SK-N-SH (cell line): ENCODE data around the gene ZC3H12C. TPM values are rescaled to one million over a fixed set of nuclear protein-coding genes. Genes with fewer than 3 reads are reported as not detected.
A peak's percentile ranks its signal among the peaks of the same experiment; 100 is the strongest.

Source experiments
- CTCF ChIA-PET: fragments of 300-600, 350-600 bp; formaldehyde crosslinking; extraction: SDS; loops from one replicate; lab custom pipeline; 2021; lab: Yijun Ruan, JAX
- POLR2A ChIA-PET: fragments of 350-600 bp; sonication (Branson Sonifier 250); formaldehyde crosslinking; extraction: SDS; loops from one replicate; lab custom pipeline; 2020; ENCODE audit warnings: antibody characterized with exemption, inconsistent platforms; lab: Yijun Ruan, JAX
- DNase-seq: peaks from one replicate; pipeline ENCODE4 v3.0.0; 2012
- H2AFZ ChIP-seq: fragments of 200-600 bp; sonication (generic); 2 replicates; pipeline ENCODE4 v1.8.1; 2016; ENCODE audit warnings: antibody characterized with exemption, mild to moderate bottlenecking, low read depth
- H3F3A ChIP-seq: fragments of 200-600 bp; sonication (generic); replicated peaks from 2 replicates; pipeline ENCODE3; 2016; ENCODE audit warnings: antibody characterized with exemption, mild to moderate bottlenecking; ENCODE audit not compliant: insufficient read depth
- H3K27ac ChIP-seq, 2 experiments: fragments of 200-500 bp in 1 of 2; fragments of 200-600 bp in 1 of 2; sonication (Bioruptor generic) in 1 of 2; sonication (generic), shearing (Covaris generic) in 1 of 2; 2 replicates each; pipeline versions ENCODE4 v1.5.1 to v1.6.1; 2014 to 2016; ENCODE audit warnings: low read depth in 2 of 2, inconsistent platforms in 1 of 2, low read length in 1 of 2, mild to moderate bottlenecking in 1 of 2, mixed read lengths in 1 of 2
- H3K27me3 ChIP-seq: fragments of 200-600 bp; sonication (generic), shearing (Covaris generic); 2 replicates; pipeline ENCODE4 v1.6.1; 2016; ENCODE audit warnings: mixed run types; ENCODE audit not compliant: insufficient read depth
- H3K36me3 ChIP-seq, 2 experiments: fragments of 200-500 bp in 1 of 2; fragments of 200-600 bp in 1 of 2; sonication (Bioruptor generic) in 1 of 2; sonication (generic) in 1 of 2; replicated peaks in 1 of 2; 2 replicates each; pipeline versions ENCODE3 to v1.5.1; 2014 to 2016; ENCODE audit warnings: low read length in 1 of 2, mild to moderate bottlenecking in 1 of 2; ENCODE audit not compliant: insufficient read depth in 2 of 2, control insufficient read depth in 1 of 2
- H3K4me1 ChIP-seq, 2 experiments: fragments of 200-500 bp in 1 of 2; fragments of 200-600 bp in 1 of 2; sonication (Bioruptor generic) in 1 of 2; sonication (generic), shearing (Covaris generic) in 1 of 2; 2 replicates each; pipeline versions ENCODE4 v1.5.1 to v1.6.1; 2014 to 2016; ENCODE audit warnings: low read depth in 1 of 2, low read length in 1 of 2, mixed run types in 1 of 2; ENCODE audit not compliant: insufficient read depth in 2 of 2, control insufficient read depth in 1 of 2
- H3K4me2 ChIP-seq: fragments of 200-600 bp; sonication (generic), shearing (Covaris generic); 2 replicates; pipeline ENCODE4 v1.6.1; 2017; ENCODE audit warnings: mixed run types
- H3K4me3 ChIP-seq, 2 experiments: fragments of 200-500 bp in 1 of 2; fragments of 200-600 bp in 1 of 2; sonication (Bioruptor generic) in 1 of 2; sonication (generic), shearing (Covaris generic) in 1 of 2; 2 replicates each; pipeline versions ENCODE4 v1.5.1 to v1.8.1; 2014 to 2016; ENCODE audit warnings: low read depth in 2 of 2, inconsistent platforms in 1 of 2, low read length in 1 of 2, mild to moderate bottlenecking in 1 of 2, mixed read lengths in 1 of 2, moderate library complexity in 1 of 2
- H3K79me2 ChIP-seq: fragments of 200-600 bp; sonication (generic); 2 replicates; pipeline ENCODE4 v1.8.1; 2017; ENCODE audit warnings: mild to moderate bottlenecking; ENCODE audit not compliant: insufficient read depth
- H3K9ac ChIP-seq: fragments of 200-600 bp; sonication (generic); 2 replicates; pipeline ENCODE4 v1.6.1; 2017; ENCODE audit warnings: mixed run types
- H3K9me2 ChIP-seq: fragments of 200-600 bp; sonication (generic); 2 replicates; pipeline ENCODE4 v1.6.1; 2017; ENCODE audit warnings: mixed run types
- H3K9me3 ChIP-seq: fragments of 200-600 bp; sonication (generic); 2 replicates; pipeline ENCODE4 v1.6.1; 2017; ENCODE audit warnings: mixed run types, mild to moderate bottlenecking, moderate library complexity
- H4K20me1 ChIP-seq: fragments of 200-600 bp; sonication (generic); 2 replicates; pipeline ENCODE4 v1.6.1; 2017; ENCODE audit warnings: mild to moderate bottlenecking, mixed run types; ENCODE audit not compliant: insufficient read depth
- CHD2 ChIP-seq: fragments of 150-350 bp; IDR thresholded peaks from 2 replicates; pipeline ENCODE4 v1.6.1; 2018; ENCODE audit warnings: low read length; ENCODE audit not compliant: partially characterized antibody
- EP300 ChIP-seq, 2 experiments: IDR thresholded peaks; 2 replicates each; pipeline versions ENCODE4 v1.4.0 to v1.6.1; 2012; ENCODE audit warnings: borderline replicate concordance in 1 of 2, low read depth in 1 of 2, low read length in 1 of 2
- EZH2phosphoT487 ChIP-seq: fragments of 200-600 bp; sonication (generic); IDR thresholded peaks from 2 replicates; pipeline ENCODE4 v1.6.1; 2017; ENCODE audit warnings: low read depth, mixed run types, mild to moderate bottlenecking, antibody characterized with exemption, moderate library complexity, borderline replicate concordance
- FOSL2 ChIP-seq: IDR thresholded peaks from 2 replicates; pipeline ENCODE4 v1.4.0; 2012; ENCODE audit warnings: low read depth, mild to moderate bottlenecking, moderate library complexity, borderline replicate concordance
- MXI1 ChIP-seq: IDR thresholded peaks from 2 replicates; pipeline ENCODE4 v1.6.1; 2012; ENCODE audit warnings: mild to moderate bottlenecking, low read depth, low read length, improper control_type of control experiment
- NFIC ChIP-seq: IDR thresholded peaks from 2 replicates; pipeline ENCODE4 v1.4.0; 2012; ENCODE audit warnings: borderline replicate concordance
- POLR2AphosphoS5 ChIP-seq: IDR thresholded peaks from 2 replicates; pipeline ENCODE4 v1.6.1; 2012; ENCODE audit warnings: low read depth, low read length
- RAD21 ChIP-seq: IDR thresholded peaks from 2 replicates; pipeline ENCODE4 v1.6.1; 2012; ENCODE audit warnings: mild to moderate bottlenecking, low read length
- RXRA ChIP-seq: IDR thresholded peaks from 2 replicates; pipeline ENCODE4 v1.4.0; 2012; ENCODE audit warnings: low read depth, mild to moderate bottlenecking, borderline replicate concordance
- SIN3A ChIP-seq: IDR thresholded peaks from 2 replicates; pipeline ENCODE4 v1.6.1; 2012; ENCODE audit warnings: low read depth, mild to moderate bottlenecking, low read length, moderate library complexity, borderline replicate concordance
- SMC3 ChIP-seq: IDR thresholded peaks from 2 replicates; pipeline ENCODE4 v1.6.1; 2012; ENCODE audit warnings: low read depth, low read length, improper control_type of control experiment
- TAF1 ChIP-seq: IDR thresholded peaks from 2 replicates; pipeline ENCODE4 v1.6.1; 2012; ENCODE audit warnings: low read depth, mild to moderate bottlenecking, low read length, moderate library complexity, borderline replicate concordance
- WGBS: methylation state at CpG from one replicate; pipeline ENCODE4 v1.1.6; 2017; ENCODE audit warnings: low lambda C conversion rate; 5-methylcytosine and 5-hydroxymethylcytosine counted together
- polyA plus RNA-seq, 3 experiments: library from polyadenylated mRNA; depleted of rRNA; stranded (reverse); fragments of >200 nt; gene quantifications; 2 replicates each; pipeline ENCODE4 v1.2.3, GENCODE V29; 2012
- TF ChIP-seq, protein P1 (sequence below): fragments of 200-600 bp; sonication (generic); IDR thresholded peaks from 2 replicates; pipeline ENCODE4 v1.6.1; 2017; ENCODE audit warnings: antibody characterized with exemption, mild to moderate bottlenecking, moderate library complexity
- TF ChIP-seq, protein P2 (sequence below): IDR thresholded peaks from 2 replicates; pipeline ENCODE4 v1.6.1; 2012; ENCODE audit warnings: mild to moderate bottlenecking, low read depth, low read length, moderate library complexity

The ZC3H12C gene
- polyA plus RNA-seq (2012; rRNA removed) = 2.8 and 3.9 TPM in 2 replicates
- 2.6 and 3.0 TPM in 2 replicates for polyA plus RNA-seq (2012; cell fraction: cytosol; rRNA removed)
- 3.9 and 5.8 TPM in 2 replicates for polyA plus RNA-seq (2012; cell fraction: nucleus; rRNA removed)

DNA sequence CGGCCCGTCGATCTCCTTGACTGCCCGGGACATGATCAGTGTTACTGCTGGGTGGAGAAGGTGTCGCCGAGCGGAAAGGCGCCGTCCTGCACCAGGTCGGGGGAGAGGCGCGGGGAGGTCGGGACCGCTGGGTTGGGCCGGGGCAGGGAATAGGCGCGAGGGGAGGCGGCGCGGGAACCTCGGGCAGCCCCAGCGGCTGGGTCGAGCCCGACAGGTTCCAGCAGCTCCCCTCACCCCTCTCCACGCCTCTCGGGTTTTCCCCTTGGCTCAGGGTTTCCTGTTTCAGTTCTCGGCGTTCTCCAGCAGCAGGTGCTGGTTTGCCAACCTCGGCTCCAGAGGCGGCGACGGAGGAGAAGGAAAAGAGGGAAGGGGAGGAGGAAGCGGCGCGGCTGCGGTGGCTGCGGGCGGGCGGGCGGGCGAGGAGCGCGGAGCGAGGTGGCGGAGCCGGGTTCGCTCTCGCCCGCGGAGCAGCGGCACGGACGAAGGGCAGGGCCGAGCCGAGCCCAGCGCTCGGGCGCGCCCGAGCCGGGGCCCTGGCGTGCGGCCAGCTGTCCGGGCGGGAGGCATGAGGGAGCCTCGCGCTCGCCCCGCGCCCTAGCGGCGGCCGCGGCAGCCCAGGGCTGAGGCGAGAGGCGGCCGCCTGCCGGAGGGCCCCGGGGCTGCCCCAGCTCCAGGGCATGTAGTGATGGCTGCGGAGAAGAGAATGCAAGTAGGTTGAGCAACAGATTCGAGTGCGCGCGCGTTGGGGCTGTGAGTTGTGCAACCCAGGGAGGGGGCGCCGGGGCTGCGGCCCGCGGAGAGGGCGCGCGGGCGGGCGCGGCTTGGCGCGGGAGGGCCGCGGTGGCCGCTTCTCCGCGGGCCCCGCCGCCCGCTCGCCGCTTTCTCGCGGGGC, at the start of gene ZC3H12C:
Gene ZC3H12C (plus strand): TSS at position 878 of the 892 bp plus-strand sequence. CDS start 20 bp downstream, outside the sequence.
- H3K9me2 ChIP-seq = no peaks in the 10 kb centered on the region
- WGBS = 1% methylated on average over 56 of the region's 110 CpGs
- peaks cover 5 to 9% of the 10 kb centered on the region in 2 experiments; a peak in 3 of 4 replicates for H3K4me1 ChIP-seq
- H3K27ac ChIP-seq = peak within 1 kb of the TSS; percentile 83 to 89
- H3K27me3 ChIP-seq = no peaks in the 10 kb centered on the region
- H3F3A ChIP-seq = peaks cover 12% of the 10 kb centered on the region
- H2AFZ ChIP-seq = peak within 1 kb of the TSS; percentile 95
- peak; percentile 90 for DNase-seq
- peak within 1 kb of the TSS; percentile 87 for H3K9ac ChIP-seq
- CTCF ChIA-PET = interaction anchor here (0.6 to 2.6 kb wide), 20 partner anchors 11 to 342 kb away, joined by 3 to 13 read pairs (median 4); partner anchors contain the start of gene FDX1
- H3K4me2 ChIP-seq = peak within 1 kb of the TSS; percentile 82
- no peaks in the 10 kb centered on the region for H3K36me3 ChIP-seq
- no peaks in the 10 kb centered on the region for H4K20me1 ChIP-seq
- POLR2A ChIA-PET = interaction anchor here (0.6 to 1.4 kb wide), 4 partner anchors 38 to 245 kb away, joined by 3 to 6 read pairs (median 3); partner anchors contain the start of gene RDX
- H3K9me3 ChIP-seq = no peaks in the 10 kb centered on the region
- H3K79me2 ChIP-seq = peaks cover 42% of the 10 kb centered on the region
- H3K4me3 ChIP-seq = peak within 1 kb of the TSS; percentile 78 to 79
- TF ChIP-seq EP300 (IDR thresholded peaks at IDR 0.05; ENCODE audit: borderline replicate concordance in 1 of 2, low read depth in 1 of 2, low read length in 1 of 2) (no peak), RAD21 (peak; percentile 42), NFIC (peak; percentile 54; the same call in 1 of the 2 replicates), SMC3 (peak; percentile 24), TAF1 (peak; percentile 86), POLR2AphosphoS5 (peak; percentile 46; the same call in 1 of the 2 replicates), CHD2 (peak; percentile 39), MXI1 (0 out of 2 replicates have a peak, but pooled peaks have one; percentile 28), FOSL2 (no peak)
- TF ChIP-seq, protein P1, sequence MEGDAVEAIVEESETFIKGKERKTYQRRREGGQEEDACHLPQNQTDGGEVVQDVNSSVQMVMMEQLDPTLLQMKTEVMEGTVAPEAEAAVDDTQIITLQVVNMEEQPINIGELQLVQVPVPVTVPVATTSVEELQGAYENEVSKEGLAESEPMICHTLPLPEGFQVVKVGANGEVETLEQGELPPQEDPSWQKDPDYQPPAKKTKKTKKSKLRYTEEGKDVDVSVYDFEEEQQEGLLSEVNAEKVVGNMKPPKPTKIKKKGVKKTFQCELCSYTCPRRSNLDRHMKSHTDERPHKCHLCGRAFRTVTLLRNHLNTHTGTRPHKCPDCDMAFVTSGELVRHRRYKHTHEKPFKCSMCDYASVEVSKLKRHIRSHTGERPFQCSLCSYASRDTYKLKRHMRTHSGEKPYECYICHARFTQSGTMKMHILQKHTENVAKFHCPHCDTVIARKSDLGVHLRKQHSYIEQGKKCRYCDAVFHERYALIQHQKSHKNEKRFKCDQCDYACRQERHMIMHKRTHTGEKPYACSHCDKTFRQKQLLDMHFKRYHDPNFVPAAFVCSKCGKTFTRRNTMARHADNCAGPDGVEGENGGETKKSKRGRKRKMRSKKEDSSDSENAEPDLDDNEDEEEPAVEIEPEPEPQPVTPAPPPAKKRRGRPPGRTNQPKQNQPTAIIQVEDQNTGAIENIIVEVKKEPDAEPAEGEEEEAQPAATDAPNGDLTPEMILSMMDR = peak; percentile 45
- TF ChIP-seq, all 33 proteins: peak for 8

DNA sequence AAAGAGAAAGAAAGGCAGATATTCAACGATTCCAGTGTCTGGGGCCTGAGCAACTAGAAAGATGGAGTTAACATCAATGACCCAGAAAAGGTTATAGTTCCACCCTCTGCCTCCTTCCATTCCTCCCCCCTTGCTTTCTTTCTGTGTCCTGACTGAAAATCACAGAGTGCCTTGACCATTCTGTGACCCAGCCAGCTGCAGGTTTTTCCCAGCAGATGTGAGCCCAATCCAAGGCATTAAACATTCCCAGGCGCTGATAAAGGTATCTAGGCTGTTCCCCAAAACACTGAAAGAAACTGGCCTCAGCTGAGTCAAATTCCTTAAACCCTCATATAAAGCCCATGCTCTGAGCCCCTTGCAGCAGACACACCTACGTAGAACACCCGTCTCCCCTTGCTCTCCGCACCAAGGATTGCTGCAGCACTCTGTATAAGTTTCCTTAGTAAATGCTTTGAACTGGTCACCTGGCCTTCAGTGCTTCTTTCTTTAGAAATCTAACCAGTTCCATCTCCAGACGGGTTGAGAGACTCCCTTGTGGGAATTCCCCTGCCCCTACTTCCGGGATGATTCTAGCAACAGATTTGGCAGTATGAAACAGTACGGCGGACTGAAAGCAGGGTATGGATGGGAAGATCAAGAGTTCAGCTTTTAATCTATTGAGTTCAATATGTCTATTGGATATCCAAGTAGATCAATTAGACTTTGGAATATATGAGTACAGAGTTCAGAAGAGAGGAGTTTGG, 48.8 kb upstream of the ZC3H12C start:
- Histone ChIP-seq H3K4me3 (no peak overlapping the region), H3K4me1 (no peaks in the 10 kb centered on the region), H3K4me2 (no peak overlapping the region), H3K36me3 (no peaks in the 10 kb centered on the region), H2AFZ (no peak overlapping the region), H3K9ac (no peak overlapping the region), H3K27ac (no peak overlapping the region), H3K9me3 (no peaks in the 10 kb centered on the region), H3K9me2 (no peaks in the 10 kb centered on the region), H3K27me3 (no peaks in the 10 kb centered on the region), H3K79me2 (no peaks in the 10 kb centered on the region), H4K20me1 (no peaks in the 10 kb centered on the region), H3F3A (no peaks in the 10 kb centered on the region)
- CTCF ChIA-PET = no interaction called here
- 75% methylated on average over 9 of the region's 9 CpGs for WGBS
- POLR2A ChIA-PET = no interaction called here
- no peak for DNase-seq
- TF ChIP-seq CHD2 (no peak), RXRA (no peak), SIN3A (no peak), EZH2phosphoT487 (no peak)
- TF ChIP-seq, protein P1 = no peak
- TF ChIP-seq, protein P2, sequence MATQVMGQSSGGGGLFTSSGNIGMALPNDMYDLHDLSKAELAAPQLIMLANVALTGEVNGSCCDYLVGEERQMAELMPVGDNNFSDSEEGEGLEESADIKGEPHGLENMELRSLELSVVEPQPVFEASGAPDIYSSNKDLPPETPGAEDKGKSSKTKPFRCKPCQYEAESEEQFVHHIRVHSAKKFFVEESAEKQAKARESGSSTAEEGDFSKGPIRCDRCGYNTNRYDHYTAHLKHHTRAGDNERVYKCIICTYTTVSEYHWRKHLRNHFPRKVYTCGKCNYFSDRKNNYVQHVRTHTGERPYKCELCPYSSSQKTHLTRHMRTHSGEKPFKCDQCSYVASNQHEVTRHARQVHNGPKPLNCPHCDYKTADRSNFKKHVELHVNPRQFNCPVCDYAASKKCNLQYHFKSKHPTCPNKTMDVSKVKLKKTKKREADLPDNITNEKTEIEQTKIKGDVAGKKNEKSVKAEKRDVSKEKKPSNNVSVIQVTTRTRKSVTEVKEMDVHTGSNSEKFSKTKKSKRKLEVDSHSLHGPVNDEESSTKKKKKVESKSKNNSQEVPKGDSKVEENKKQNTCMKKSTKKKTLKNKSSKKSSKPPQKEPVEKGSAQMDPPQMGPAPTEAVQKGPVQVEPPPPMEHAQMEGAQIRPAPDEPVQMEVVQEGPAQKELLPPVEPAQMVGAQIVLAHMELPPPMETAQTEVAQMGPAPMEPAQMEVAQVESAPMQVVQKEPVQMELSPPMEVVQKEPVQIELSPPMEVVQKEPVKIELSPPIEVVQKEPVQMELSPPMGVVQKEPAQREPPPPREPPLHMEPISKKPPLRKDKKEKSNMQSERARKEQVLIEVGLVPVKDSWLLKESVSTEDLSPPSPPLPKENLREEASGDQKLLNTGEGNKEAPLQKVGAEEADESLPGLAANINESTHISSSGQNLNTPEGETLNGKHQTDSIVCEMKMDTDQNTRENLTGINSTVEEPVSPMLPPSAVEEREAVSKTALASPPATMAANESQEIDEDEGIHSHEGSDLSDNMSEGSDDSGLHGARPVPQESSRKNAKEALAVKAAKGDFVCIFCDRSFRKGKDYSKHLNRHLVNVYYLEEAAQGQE = no peak
